ENCODE results near the gene SH3TC1.

- no peak for TF ChIP-seq CTCF (IDR thresholded peaks at IDR 0.05; ENCODE audit: low read depth, low read length)
- TF ChIP-seq EZH2phosphoT487 (IDR thresholded peaks at IDR 0.05; ENCODE audit: low read depth): no peak
Observed at GRCh38 chr4:8171266-8171665, 27.8 kb upstream of the SH3TC1 start.
